ENCODE data around the gene PPP2R5C.

Gene PPP2R5C

GRCh38 chr14:101950100-101950499 lies 188.6 kb downstream of the PPP2R5C start:
- DNase-seq (ENCODE audit: low read depth in 3 of 3) = no peak

- DNase-seq (ENCODE audit: low read depth in 3 of 3) = no peak
Observed at GRCh38 chr14:101950516-101951215, 189.2 kb downstream of the PPP2R5C start.

- no peak for DNase-seq (ENCODE audit: low read depth in 3 of 3)
Observed at GRCh38 chr14:101953151-101953550, 191.6 kb downstream of the PPP2R5C start.

DNA sequence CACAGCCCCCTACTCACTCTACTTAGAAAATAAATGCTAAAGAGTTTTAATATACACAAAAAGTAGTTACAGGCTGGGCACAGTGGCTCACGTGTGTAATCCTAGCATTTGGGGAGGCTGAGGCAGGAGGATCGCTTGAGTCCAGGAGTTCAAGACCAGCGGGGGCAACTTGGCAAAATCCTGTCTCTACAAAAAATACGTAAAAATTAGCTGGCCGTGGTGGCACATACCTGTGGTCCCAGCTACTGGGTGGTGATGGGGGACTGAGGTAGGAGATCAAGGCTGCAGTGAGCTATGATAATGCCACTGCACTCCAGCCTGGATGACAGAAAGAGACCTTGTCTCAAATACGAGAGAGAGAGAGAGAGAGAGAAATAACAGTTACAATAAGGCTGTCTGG lies 193.0 kb downstream of the PPP2R5C start:
- no peak for DNase-seq (ENCODE audit: low read depth in 3 of 3)

GRCh38 chr14:101955695-101956161 lies 194.2 kb downstream of the PPP2R5C start:
- no peak for DNase-seq (ENCODE audit: low read depth in 3 of 3)

DNA sequence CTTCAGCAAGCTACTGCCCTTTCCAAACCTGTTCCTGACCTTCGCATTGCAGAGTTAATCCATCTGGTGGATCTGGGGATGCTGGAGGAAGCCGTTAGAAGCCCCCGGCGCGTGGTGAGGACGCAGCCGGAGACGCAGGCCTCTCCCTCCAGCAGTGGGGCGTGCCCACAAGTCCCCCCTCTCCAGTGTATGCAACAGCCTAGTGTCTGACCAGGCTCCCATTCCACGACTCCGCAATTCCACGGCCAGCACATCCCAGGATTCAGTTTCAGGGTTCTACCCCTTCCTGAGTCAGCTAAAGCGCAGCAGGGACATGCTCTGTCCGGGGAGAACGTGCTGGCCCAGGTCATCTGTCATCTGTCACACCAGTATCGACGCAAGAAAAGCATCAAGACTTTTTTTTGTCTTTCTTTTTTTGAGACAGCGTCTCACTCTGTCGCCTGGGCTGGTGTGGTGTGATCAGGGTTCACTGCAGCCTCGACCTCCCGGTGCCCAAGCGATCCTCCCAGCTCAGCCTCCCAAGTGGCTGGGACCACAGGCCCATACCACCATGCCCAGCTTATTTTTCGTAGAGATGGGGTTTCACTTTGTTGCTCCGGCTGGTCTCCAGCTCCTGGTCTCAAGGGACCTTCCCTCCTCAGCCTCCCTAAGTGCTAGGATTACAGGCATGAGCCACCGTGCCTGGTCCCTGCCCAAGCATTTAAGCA lies 194.8 kb downstream of the PPP2R5C start:
- no peak for DNase-seq (ENCODE audit: low read depth in 3 of 3)

- no peak for DNase-seq (ENCODE audit: low read depth in 3 of 3)
Observed at GRCh38 chr14:101957406-101958234, 196.1 kb downstream of the PPP2R5C start.

DNA sequence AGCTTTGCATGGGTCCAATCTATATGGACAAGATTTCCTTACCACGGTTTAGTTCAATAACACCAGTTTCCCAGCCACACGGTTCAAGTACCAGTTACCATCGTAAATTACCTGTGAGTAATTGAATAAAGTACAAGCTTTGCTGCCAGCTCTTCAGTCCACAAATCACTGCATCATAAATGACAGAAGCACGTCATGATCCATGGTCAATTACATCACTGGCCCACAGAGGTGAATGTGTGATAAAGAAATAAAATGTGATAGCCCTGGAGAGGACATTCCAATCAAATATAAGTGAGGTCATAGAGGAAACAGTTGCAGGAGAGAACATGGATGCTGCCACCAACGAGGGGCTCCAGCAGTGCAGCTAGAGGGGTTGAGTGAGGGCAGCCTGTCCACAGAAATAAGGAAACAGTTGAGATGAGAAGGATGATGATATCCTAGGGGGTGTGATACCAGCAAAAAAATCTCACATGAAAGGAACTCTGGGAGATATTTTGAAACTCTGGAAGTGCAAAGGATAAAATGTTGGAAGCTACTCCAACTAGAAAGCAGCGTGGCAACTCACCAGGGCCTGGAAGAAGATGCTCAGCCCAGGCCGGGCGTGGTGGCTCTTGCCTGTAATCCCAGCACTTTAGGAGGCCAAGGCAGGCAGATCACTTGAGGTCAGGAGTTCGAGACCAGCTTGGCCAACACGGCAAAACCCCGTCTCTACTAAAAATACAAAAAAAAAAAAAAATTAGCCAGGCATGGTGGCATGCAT lies 197.1 kb downstream of the PPP2R5C start:
- DNase-seq (ENCODE audit: low read depth in 3 of 3) = no peak

GRCh38 chr14:101959277-101959676 lies 197.8 kb downstream of the PPP2R5C start:
- DNase-seq (ENCODE audit: low read depth in 3 of 3) = no peak

DNA sequence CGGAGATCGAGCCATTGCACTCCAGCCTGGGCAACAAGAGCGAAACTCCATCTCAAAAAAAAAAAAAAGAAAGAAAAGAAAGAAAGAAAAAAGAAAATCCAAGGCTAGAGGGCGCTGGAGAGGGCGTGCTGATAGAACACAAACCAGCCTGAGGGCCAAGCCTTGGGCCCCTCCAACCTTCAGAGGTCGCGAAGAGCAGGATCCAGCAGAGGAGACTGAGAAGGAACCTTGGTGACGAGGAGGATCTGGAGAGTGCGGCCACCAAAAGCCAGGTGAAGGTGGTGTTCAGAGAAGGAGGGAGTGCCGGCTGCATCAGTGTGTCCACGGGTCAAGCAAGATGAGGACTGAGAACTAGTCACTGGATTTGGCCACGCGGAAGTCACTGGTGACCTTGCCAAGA lies 198.7 kb downstream of the PPP2R5C start:
- no peak for DNase-seq (ENCODE audit: low read depth in 3 of 3)

- DNase-seq (ENCODE audit: low read depth in 3 of 3) = peak in 2 of 3 experiments; percentile 59 to 60
Observed at GRCh38 chr14:101961011-101961721, 199.7 kb downstream of the PPP2R5C start.

- DNase-seq (ENCODE audit: low read depth in 3 of 3) = no peak
Observed at GRCh38 chr14:101961746-101962502, 200.4 kb downstream of the PPP2R5C start.

DNA sequence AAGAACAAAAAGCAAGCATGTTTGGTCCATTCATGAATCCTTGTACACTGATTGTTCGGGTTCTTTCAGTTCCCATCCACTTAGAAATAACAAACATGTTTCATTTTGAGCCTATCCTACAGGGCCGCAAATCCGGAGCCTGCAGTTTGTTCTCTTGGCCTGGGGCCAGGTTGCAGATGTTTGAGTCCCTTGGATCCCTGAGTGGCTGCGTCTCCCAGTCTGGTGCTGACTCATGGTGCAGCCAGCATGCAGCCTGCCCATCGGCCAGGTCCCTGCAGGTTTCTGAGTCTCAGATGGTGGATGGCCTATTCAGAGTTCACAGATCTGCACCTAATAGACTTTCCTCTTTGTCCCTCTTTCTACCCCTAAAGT lies 201.0 kb downstream of the PPP2R5C start:
- no peak for DNase-seq (ENCODE audit: low read depth in 3 of 3)

GRCh38 chr14:101963052-101963451 lies 201.5 kb downstream of the PPP2R5C start:
- DNase-seq (ENCODE audit: low read depth in 3 of 3) = no peak

- no peak for DNase-seq (ENCODE audit: low read depth in 3 of 3)
Observed at GRCh38 chr14:101963656-101964296, 202.3 kb downstream of the PPP2R5C start.

DNA sequence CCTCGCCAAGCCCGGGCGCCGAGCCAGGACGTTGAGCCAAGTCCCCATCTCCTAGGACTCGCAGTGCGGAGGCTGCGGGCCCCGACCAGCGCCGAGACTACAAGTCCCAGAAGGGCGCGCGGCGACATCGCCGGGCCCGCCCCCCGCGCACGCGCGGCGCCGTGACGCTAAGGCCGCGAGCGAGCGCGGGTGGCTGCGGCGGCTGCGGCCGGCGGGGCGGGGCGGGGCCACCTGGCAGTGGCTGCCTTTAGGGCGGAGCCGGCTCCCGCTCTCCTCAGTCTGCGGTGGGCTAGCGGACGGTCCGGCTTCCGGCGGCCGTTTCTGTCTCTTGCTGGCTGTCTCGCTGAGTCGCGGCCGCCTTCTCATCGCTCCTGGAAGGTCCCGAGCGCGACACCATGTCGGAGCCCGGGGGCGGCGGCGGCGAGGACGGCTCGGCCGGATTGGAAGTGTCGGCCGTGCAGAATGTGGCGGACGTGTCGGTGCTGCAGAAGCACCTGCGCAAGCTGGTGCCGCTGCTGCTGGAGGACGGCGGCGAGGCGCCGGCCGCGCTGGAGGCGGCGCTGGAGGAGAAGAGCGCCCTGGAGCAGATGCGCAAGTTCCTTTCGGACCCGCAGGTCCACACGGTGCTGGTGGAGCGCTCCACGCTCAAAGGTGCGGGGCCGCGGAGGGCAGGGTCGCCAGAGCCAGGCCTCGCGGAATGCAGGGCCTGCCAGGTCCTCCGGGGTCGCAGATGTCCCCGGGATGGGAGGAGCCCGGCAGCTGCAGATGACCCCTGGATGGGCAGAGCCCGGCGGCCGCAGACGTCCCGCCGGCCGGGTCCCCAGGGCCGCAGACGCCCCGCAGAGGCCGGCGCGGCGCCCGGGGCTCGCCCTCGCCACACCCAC lies 203.0 kb downstream of the PPP2R5C start, which contains the start of gene DYNC1H1:
Gene DYNC1H1, plus strand, starts transcription at position 277 of the 884 bp plus-strand sequence. Its CDS starts 119 bp downstream, at position 396.
- DNase-seq (ENCODE audit: low read depth in 3 of 3) = peak; percentile 75 to 76 (median 76)

GRCh38 chr14:101965181-101965544 lies 203.7 kb downstream of the PPP2R5C start:
- peak in 2 of 3 experiments; percentile 19 to 32 for DNase-seq (ENCODE audit: low read depth in 3 of 3)
